Measurements from ENCODE around the gene DNPH1.

The DNPH1 gene, protein sequence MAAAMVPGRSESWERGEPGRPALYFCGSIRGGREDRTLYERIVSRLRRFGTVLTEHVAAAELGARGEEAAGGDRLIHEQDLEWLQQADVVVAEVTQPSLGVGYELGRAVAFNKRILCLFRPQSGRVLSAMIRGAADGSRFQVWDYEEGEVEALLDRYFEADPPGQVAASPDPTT

DNA sequence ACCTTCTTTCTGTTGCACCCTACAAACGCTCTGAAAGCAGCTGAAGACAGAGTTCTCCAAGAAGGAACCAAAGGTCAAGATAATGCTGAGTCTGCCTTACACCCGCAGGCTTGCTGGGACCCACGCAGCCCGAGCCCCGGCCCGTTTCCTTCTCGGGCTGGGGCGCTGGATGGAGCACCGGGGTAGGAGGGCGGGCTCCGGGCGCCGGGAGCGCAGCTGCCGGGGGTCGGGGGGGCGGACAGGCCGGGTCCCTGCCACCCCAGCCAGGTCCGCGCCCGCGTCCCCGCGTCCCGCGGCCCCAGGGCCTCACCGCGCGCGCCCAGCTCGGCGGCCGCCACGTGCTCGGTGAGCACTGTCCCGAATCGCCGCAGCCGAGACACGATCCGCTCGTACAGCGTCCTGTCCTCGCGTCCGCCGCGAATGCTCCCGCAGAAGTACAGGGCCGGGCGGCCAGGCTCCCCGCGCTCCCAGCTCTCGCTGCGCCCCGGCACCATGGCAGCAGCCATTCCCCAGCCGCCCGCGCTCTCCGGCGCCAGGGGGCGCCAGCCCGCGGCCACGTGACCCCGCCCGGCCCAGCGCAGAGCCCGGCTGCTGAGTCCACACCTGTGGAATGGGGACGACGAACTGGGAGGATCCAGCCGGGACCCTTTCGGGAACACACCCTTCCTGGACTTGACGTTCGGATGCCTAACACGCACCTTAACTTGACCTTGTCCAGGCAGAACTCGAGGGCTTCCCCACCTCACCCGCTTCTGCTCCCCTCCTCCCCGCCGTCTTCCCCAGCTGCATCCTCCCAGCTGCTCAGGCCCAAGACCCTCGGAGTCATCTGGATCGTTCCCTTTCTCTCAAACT lies at the start of gene DNPH1:
Gene DNPH1 (minus strand): TSS at position 531 of the 852 bp plus-strand sequence. CDS start 25 bp downstream, at position 506.
- peak; percentile 87 for DNase-seq

DNA sequence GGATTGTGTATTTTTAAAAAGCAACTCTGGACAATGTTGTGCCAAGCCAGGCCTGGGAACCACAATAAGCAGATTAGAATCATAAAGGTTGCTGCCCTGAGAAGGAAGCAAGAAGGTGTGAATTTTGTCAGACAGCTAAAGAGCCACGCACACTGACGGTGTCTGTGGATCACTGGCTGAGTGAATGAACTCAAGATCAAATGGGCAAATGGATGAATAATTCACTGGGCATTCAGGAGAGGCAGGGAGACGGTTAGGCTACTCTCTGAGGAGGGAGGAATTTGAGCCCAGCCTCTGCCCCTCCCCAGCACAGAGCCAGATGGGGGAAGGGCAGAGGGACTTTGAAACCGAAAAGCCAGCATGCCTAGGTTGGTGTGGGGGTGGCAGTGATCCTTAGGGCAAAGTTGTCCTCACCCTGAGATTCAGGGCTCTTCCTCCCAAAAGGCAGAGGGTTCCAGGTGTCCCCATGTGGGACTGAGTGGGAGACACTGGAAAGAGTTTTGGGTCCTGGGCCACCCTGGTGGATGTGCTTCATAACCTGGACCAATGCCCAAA lies 49.3 kb upstream of the DNPH1 start:
- DNase-seq = no peak

DNA sequence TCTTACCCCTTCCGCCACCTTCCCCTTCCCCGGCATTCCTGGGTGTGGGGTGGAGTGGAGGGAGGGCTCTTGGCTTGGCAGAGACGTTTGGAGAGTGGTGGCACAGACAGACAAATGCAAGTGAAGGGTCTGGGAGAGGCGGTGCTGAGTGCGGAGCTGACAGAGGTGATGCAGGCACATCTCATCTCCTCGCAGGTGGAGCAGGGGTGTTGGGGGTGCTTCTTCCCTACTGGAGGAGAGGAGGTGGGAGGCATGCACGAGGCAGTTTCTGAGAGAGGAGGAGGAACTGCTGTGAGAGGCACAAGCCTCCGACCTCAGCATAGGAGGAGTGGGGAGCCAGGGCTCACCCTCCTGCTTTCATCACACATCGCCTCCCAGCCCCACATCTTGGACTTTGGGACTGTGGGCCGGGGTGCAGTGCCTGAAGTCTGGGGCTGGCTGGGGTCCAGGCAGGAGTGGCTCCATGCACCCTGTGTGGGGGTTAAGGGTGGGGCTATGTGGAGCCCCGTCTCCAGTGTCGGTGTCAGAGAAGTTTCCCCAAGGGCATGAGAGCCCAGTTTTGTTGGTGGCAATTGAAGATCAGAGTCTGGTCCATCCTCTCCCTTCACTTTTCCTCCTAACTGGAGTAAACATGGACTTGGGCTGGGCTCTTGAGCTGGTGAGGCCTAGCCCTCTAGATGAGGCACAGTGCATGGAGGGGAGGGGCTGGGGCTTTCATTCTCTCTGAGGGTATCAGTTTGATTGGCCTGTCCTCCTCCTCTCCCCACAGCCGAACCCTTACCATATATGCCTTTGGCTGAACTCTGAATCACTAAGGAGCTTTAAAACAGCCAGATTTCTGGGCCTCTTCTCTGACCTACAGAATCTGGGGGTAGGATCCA lies 48.6 kb upstream of the DNPH1 start:
- DNase-seq = no peak

DNA sequence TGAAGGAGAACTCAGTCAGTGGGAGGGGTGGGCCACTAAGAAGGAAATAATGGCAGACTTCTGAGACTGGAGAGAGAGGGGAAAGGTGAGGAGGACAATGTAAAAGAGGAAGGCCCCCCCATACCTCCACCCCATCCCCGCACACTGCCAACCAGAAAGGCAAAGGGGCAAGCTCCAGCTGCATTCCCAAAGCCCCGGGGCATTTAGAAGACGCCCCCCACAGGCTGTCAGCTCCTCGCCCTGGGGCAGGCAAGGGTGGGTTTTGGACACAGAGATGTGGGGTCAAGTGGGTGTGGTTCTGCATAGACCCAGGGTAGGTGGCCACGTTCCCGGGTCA lies 48.0 kb upstream of the DNPH1 start:
- DNase-seq = no peak

DNA sequence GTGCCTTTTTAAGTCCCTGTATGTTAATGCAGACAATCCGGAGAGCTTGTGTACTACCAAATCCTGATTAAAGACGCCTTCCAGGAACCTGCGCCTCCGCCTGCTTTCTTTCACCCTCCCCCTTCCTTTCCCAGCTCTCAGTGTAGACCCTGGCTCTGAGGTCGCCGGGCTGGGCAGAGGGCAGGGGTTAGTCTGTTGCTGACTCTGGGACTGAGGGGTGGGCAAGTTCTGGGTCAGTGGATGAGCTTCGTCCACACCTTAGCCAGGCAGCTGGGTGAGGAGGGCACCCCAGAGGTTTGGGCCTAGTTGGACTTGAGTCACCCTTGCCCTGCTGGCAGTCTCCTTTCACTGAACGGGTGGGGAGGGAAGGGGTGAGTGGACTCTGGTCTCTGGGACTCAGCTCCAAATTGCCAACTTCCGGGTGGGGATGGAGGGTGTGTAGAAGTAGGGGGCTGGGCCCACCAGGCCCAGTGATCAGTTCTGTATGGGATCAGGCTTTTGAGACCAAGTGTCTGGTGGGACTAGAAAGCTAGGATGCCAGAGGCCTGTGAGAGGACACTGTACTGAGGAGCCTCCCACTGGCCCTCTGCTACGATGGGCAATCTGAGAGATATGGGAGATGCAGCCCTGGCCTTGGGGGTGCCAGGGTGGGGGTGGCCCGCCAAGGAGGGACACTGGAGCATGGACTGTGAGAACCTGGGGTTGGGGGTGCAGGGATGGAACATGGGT lies 47.5 kb upstream of the DNPH1 start:
- no peak for DNase-seq

DNA sequence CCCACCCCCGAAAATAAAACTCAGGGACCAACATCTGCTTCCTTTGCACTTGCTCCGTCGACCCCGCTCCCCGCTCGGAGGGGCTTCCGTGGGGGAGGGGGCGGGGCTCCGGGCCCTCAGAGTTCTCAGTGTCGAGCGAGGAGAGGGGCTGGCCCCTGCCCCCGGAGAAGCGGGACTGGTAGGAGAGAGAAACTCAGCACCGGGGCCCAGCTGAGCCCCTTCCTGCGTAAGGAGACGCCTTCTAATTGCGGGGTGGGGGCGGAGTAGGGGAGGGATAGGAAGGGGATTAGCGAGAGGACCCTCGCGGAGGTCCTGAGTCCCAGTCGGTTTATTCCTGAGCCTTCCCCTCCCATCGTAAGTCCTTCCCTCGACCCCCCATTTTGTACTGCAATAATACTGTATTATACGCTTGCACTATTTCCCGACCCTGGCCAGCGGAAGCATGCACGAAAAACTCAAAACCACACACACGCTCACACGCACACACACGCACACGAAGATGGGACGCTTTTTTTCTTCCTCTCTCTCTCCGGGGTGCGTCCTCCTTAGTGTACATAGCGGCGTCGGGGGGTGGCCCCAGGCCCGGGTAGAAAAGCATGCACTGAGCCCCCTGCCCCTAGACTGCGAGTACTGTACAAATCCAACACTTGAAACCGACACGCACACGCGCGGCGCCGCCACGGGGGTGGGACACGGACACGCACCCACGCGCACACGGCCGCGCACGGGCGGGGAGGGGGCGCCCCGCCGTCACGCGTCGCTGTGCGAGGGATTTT lies 46.7 kb upstream of the DNPH1 start:
- DNase-seq = no peak

DNA sequence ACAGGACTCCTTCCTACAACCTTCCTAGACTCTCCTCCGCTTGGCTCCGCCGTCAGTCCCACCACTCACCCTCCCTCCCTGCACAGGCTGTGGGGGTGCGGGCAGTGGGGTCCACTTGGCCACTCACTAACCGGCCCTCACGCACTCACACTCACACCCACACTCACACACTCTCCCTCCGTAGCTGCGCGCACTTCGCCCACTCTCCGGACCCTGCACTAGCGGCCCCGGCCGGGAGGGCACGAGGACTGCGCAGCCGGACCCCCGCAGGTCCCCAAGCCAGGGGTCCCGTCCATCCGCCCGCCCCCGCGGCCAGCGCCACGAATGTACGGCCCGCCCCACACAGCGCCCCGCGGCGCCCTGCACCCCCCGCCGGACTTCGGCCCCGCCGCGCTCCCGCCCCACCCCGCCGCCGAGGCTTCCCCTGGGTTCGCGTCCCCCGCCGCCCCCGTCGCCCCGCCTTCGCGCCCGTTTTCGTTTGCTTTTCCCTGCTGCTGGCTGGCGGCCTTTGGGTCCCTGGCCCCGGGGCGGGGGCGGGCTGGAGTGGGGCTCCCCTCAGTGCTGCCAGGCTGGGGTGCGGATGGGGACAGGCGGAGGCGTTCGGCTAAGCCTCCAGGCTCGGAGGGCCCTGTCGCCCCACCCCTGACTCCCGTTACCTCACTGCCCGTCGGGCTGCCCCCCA lies 45.8 kb upstream of the DNPH1 start:
- peak; percentile 39 for DNase-seq

DNA sequence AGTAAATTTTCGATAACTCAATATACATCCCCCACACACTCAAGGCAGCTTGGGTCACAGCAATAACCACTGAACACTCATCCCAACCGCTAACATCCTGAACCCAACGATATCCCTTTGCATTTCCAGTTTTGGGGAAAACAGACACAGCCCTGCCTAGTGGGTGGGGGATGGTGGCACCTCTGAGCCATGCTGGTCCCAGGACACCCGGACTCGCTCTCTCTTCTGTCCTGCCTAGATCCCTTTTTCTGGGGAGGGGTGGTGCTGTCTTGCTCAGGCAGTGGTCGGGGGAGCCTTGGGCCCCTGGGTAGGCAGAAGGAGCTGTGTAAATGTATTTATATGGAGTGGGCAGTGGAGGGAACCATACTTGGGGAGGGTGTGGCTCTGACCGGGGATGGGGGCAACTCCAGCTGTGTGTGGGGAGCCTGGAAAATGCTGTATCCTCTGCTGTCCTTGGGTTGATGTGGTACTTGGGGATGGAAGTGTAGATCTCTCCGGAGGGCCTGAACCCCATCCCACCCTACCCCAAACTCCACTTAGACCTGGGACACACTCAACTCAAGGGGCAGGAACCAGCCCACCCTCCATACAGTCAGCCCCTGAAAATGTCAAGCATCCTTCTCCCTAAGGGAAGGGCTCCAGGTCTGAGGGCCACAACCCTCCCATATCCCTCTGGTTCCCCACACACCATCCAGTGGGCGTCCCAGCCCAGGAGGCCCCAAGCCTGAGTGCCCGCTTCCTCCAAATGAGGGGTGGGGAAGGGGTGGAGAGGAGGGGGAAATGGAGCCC lies 45.0 kb upstream of the DNPH1 start:
- no peak for DNase-seq

DNA sequence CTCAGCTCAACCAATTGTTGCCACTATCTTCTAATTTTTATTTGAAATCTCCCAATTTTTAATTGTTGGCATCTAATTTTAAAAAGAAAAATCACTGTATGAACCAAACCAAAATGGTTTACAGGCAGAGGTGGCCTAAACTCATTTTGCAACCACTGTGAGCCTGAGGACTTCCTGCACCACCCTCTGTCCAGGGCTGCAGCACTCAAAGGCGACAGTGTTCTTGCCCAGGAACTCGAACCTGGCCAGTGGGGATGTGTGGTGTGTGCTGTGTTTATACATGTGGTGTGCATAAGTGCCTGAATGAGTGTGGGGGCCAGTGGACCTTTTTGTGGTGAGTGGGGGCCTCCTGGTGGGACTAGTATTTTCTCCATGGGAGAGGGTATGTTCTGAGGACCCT lies 44.4 kb upstream of the DNPH1 start:
- no peak for DNase-seq

DNA sequence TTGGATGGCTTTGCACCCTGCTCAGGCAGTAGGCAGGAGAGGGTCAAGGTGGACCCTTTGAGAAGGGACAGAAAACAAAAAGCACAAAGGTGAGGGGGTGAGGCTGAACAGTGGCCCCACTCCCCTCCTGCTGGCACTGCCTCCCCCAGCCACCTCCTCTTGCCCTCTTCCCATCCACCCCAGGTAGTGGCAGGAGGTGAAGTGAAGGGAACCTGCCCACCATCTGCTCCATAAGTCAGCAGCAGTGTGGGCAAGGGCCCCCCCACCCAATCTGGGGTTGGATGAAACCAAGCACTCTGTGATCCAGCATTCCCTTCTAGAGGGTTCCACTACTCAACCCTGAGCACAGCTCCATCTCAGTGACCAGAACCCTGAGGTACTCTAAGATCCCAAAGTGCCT lies 42.7 kb upstream of the DNPH1 start:
- DNase-seq = no peak

DNA sequence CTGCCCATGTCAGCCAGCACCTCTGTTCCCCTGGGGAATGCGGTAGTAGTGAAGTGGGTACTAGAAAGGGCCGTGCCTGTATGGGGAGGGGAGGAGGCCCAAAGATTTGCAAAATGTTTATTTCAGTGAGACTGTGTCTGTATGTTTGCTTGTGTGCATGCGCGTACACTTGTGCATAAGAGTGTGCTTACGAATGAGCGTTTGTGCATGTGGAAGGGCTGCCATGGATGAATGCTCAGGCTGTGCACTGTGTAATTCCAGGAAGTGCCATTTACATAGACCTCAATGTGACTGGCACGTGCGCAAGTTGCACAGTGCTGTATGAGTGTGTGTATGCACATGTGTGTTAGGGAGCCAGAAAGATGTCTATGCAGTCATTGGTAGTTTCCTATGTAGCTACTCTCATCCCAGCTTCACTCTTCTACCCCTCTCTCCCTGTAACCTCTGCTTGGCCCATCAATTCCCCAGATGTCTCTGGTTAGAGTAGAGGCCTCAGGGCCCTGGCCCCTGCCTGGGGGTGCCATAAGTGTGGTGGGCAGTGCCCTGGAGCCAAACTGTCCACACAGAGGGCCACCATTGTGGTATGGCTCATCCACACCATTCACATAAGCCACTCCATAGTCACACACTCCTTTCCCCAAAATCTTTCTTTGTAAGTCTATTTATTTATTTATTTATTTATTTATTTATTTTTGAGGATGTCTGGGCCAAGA lies 42.0 kb upstream of the DNPH1 start:
- DNase-seq = no peak

DNA sequence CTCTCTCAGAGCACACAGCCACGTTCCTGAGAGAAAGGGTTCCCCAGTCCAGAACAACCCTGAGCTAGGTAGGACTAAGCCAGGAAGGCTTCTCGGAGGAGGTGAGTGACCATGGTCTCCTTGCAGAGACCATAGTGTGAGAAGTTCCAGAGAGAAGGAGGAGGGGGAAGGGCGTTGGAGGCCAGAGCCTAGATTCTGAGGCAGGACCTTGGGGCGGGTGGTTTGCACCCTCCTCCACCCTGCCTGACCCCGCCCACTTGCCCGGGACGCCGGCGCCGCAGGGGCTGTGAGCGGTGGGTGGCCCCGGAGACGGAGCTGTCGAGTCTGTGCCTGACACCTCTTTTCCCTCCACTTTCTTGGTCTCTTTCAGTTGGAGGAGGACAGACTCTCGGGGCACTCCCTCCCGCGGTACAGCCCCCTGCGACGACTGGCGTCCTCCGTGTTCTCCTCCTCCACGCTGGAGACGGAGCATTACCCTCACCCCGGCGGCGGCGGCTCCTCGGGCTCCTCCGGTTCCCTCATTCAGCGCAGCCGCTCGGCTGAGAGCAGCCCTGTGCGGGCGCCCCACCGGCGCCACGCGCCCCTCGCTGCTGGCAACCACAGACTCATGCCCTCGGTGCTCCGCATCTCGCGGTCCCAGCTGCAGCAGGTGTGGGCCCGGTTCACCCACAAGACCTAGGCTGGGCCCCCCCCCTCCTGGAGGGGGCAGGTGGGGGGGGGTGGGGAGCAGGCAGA lies 40.2 kb upstream of the DNPH1 start:
- peak; percentile 66 for DNase-seq

DNA sequence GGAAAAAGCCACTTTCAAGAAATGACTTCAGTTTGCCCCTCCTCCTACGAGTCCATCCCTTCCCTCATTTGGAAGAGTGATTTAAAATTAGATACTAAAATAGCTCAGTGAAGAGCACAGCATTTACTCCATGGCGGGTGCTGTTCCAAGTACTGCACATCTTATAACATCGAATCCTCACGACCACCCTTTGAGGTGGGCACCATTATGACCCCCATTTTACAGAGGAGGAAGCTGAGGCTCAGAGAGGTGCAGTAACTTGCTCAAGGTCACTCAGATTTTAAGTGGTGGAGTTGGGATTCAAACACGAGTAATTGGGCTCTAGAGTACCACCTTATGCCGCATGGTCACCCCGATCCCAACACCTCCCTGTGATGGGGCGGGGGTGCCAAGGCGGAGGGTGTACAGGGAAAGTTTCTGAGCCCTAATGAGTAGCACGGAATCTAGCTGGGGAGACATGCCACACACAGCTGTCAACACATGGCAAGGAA lies 39.5 kb upstream of the DNPH1 start:
- no peak for DNase-seq

DNA sequence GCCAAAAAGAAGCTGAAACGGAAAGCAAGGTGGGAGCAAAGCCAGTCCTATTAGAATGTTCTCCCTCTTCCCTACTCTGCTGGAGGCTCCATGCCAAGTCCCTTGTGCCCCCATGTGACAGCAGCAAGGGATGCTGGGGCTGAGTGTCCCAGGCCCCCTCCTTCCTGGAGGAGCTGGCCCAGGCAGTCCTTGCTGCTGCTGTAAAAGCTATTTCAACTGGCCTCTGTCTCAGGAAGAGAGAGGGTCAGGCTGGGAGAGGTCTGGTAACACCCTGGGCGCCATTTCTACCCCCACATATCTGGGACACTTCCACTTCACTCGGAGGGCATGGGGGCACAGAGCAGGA lies 39.0 kb upstream of the DNPH1 start:
- DNase-seq = no peak

DNA sequence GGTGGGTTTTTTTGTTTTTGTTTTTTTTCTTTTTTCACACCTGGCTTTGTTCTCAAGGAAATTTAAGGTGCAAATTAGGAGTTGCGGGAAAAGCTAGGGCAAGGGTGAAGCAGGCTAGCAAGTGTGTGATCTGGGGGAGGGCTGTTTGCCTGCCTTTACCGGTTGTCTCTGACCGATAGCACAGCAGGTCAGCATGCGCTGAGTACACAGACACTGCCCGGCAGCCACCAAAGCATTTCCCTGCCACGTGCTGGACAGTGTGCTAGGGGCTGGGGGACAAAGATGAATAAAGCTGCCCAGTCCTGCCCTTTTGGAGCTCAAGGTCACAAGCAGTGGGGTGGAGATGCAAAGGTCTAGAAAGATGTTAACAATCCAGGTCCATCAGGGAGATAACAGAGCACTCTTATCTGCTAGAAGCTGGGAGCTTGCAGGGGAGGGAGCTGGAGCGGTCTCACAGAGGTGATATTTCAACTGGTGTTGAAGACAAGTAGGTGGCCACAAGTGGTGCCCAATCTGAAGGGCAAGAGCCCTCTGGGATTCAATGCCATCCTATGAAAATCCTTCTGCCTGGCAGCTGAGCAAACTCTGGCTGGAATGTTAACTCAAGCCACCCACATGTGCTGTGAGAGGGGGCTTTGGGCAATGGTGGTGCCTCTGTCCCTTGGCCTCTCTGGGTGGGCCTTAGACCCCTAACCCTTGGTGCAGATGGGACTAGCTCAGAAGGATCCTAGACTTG lies 38.5 kb upstream of the DNPH1 start:
- no peak for DNase-seq

DNA sequence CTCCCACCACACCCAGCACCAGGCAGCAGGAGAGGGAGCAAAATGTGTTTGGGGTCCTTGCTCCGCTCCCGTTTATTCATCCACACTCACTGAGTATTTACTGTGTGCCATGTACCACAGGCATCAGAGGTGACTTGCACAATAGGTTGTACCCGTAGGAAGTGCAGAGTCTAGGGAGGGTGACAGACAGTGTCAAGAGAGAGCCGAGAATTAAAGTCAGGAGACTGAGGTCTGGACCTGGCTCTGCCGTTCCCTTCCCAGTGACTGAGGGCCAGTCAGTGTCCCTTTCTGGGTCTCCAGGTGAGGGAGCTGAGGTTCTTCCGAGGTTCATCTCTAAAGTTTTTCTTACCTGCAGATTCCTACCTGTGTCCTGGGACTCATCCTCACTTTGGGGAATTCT lies 36.3 kb upstream of the DNPH1 start:
- no peak for DNase-seq

DNA sequence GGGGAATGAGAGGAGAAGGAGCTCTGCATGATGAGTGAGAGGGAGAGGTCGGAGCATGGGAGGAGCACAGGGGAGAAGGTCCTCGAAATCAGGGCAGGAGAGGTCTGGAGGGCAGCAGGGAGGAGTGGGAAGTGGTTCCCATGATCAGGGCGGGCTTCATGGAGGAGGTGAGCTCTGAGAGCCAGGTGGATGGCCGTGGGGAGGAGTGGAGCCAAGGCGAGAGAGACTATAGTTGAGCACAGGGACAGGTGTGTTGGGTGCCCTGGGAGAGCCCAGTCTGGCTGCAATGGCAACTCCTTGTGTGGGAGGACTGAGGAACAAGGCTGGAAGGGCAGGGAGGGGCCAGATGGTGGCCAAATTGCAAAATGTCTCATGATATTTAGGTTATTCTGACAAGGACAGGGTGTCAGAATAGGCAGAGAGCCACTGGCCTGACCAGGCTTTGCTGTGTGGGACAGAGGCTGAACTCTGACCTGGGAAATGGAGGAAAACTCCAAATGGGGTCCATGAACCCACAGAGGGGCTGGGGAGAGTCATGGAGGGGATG lies 35.4 kb upstream of the DNPH1 start:
- DNase-seq = no peak
